Stimulated activated CD8-positive, alpha-beta memory T cell treated with anti-CD3 and anti-CD28 coated beads, Interleukin-2, amount 100 ng/mL, for 1 hour (primary cell): ENCODE measurements around the gene HMCN1.

Experiments used
- DNase-seq, 2 donors: peaks; one replicate each; pipeline ENCODE4 v3.0.0-alpha.2; 2020; ENCODE audit warnings: low read depth in 2 of 2

HMCN1 gene

DNA sequence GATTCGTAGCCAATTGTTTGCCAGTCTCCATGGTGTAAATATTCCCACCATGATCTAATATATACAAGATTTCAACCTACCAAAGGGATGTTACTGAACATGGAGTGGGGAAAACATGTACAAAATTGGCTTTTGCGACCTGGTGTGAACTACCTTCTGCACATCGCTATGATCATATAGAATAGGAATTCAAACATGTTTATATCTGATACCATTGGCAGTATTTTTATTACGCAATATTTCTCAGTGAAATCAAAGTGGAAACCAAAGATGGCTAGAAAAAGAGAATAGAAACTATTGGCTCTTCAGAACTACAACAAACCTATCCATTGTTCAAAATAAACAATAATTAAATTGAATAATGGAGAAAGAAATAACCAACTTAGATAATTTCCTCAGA, 355.7 kb downstream of the HMCN1 start:
- no peak for DNase-seq

DNA sequence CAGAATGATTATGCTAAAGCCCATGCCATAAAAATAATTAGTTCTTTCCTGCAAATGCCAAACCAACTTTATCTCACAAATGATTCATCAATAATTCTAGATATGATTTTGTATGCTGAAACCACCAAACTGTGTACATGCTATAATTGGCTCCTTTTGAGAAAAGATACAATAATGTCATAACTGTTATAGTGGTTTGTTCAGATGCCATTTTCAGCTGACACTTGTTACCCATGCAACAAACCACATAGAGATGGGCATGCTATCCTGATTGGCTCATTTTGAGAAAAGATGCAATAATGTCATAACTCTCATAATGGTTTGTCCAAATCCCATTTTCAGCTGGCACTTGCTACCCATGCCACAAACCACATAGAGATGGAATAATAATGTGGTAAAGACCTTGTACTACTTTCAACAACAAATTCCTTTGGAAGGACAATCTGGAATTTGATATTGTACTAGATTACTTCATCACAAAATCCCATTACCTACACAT, 357.1 kb downstream of the HMCN1 start:
- DNase-seq: no peak

DNA sequence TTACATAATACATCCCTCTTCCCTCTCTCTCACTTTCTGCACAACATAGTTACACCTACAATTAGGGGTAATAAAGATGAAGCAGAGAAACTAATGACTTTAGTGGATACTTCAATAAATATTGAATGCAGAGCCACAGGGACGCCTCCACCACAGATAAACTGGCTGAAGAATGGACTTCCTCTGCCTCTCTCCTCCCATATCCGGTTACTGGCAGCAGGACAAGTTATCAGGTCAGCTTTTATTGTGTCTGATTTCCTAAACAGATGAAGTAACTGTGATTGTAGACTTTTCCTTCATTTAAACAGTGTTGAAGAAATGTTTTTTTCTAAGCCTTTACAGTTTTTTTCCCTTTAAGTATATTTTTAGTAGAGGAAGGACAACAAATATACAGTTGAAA, 359.2 kb downstream of the HMCN1 start:
- DNase-seq: no peak

DNA sequence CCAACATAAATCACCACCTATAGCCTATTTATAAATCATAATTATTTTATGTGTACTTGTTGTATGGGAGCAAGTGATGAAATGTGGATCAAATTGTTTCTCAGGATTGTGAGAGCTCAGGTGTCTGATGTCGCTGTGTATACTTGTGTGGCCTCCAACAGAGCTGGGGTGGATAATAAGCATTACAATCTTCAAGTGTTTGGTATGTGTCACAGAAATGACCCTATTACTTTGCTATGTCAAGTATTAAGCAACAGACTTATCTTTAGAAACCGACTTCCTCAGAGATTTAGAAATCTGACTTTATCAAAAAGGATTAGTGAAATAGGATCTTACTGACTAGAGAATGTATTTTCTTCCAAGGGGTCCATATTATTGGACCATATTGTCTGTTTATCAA, 360.0 kb downstream of the HMCN1 start:
- DNase-seq: no peak

DNA sequence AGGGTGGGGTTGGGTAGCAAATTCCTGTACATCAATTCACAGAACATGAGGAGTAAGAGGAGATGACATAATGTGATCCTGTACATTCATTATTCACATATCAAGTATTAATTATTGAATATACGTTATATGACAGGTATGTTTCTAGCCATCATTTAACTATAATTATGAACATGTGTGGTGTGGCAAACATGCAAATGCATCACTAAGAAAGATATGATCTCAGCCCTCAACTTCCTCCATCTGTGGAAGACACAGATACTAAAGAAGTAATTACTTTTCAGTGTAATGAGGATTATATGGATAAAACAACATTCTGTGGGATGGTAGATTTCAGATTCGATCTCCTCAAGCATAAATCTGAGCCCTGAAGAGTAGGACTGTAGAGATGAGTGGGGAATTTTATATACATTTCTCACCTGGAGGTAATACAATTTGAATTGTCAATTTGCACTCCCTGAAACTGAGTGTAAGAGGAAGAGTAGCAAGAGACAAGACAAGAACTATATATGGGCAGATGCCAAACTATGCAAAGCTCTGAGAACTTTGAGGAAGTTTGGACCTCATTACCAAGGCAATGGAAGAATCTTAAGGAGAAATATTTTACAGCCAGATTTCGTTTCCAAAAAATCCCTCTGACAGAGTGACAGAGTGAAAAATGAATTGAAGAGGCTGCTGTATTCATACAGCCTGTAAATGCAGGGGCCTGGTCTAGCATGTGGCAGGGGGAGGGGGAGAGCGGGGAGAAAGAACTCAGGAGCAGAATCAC, 365.3 kb downstream of the HMCN1 start:
- no peak for DNase-seq

DNA sequence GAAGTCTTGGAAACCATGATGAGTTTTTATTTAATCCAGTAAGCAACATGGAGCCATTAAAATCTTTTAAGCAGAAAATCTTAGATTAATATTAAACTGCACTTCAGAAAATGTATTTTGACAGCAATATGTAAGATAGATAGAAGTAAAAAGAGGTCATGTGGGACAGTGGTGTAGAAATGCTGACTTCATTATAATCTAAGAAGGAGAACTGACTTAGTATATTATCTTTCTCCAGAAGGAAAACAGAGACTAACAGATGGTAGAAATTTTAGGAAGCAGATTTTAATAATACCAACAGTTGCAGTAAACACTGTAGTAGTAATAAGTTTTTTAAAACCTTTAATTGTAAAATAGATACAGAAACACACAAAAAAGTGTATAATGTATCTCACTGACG, 367.9 kb downstream of the HMCN1 start:
- no peak for DNase-seq

DNA sequence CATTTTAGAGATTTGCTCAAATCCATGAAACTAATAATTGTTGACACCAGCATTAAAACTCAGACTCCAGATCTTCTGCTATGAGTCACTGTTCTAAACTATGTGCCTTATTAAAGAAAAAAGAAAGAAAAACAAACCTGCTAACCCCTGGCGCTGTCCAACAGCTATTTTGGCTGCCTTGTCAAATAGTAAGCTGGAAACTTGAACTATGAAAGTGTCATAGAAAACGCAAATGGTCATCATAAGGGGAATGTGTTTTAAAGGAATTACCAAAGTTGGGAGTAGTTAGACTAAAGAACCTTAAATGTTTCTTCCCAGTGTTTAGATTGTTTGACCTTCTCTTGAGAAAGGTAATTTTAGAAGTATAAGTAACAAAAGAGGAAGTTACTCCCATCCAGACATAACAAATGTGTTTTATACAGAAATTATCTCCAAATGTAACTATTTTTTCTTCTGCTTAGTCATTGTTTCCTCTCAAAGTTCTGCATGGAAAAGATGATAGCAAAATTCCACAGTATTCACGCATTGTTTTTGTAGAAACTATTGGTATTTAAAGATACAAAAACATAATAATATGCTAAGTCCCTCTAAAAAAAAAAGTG, 368.5 kb downstream of the HMCN1 start:
- DNase-seq: no peak

DNA sequence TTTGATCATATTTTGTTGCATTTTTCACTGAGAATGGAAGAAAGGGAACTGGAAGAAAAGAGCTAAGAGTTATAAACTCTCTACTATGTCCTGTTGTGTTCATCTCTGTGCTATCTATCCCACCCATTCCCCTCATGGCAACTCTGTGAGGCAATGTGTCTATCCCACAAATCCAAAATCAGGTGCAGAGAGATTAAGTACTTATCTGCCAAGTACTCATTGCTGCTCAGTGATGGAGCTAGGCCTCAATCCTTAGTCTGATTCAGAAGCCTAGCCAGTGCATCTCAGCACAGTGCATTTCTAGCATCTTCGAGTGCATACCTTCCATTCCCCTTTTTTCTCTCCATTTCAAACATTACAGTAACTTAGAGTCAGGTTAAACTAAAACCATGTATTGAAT, 370.3 kb downstream of the HMCN1 start:
- no peak for DNase-seq

DNA sequence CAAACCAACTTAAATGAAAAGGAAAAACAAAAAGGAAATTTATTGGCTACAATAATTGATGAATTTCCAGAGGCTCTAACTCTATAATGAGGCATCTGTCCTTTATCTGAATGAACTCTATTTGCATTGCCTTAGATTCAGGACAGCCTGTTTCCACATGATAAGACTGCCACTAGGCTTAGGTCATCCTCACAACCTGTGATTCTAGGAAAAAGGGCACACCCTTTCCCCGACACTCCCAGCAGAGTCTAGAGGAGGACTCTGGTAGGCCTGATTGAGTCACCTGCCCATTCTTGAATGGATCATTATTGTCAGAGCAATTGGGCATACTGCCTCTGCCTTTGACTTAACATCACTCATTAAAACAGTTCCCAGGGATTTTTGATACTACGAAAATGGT, 378.1 kb downstream of the HMCN1 start:
- no peak for DNase-seq

DNA sequence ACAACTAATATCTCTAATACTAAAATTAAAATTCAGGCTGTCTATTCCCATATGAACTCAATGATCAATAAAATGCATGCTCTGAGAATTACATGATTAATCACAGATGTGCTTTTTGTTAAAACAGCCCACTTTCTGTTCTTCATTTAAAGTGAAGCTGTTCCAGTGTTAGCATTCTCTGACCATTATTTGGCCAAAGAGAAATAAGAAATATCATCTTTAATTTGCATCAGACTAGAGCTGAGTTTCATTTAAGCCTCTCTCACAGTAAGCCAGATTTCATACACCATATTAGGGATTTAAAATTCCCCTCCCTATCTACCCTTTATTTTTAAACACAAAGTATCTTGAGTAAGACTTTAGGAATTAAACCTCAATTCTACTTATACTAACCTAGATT, 379.3 kb downstream of the HMCN1 start:
- no peak for DNase-seq

DNA sequence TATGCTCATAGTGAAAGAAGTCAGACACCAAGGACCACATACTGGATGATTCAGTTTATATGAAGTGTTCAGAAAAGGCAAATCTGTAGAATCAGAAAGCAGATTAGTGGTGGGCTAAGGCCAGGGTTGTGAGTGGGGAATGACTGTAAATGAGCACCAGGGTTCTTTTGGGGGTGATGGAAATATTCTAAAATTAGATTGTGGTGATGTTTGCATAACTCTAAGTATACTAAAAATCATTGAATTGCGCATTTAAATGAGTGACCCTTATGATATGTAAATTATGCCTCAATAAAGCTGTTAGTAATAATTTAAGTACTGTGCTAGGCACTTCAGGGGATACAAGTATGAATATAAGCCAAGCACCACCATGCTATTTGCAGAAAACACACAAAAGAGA, 384.5 kb downstream of the HMCN1 start:
- no peak for DNase-seq

DNA sequence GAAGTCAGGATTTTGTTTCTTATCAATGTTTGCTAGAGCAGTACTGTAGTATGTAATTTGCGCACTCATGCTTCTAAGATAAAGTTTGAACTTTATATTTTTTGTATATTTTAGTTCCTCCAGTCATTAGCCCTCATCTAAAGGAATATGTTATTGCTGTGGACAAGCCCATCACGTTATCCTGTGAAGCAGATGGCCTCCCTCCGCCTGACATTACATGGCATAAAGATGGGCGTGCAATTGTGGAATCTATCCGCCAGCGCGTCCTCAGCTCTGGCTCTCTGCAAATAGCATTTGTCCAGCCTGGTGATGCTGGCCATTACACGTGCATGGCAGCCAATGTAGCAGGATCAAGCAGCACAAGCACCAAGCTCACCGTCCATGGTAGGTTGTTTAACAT, 388.6 kb downstream of the HMCN1 start:
- no peak for DNase-seq

DNA sequence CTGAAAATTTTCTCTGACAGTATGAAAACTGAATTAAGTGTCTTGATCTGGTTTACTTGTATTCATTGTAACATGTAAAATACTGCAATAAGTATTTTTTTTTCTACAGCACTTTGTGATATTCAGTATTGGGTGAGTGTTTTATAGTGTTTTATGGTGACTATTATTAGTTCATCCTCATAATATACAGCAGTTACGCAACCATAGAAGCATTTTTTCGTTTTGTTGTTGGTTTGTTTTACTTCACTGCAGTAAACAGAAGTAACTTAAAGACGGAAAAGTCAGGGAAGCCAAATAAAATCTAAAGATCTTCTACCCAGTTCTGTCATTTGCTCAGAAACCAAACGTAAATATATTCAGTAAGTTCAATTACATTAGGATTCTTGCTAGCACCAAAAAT, 390.8 kb downstream of the HMCN1 start:
- DNase-seq: no peak

DNA sequence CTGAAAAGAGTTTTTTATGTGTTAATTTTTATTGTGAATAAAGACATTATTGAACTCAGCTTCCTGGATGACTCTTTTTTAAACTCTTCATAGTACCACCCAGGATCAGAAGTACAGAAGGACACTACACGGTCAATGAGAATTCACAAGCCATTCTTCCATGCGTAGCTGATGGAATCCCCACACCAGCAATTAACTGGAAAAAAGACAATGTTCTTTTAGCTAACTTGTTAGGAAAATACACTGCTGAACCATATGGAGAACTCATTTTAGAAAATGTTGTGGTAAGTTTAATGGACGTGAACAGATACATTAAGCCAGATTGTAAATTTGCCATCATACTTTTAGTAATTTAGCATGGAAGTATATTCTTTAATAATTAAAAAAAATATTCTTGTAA, 391.3 kb downstream of the HMCN1 start:
- no peak for DNase-seq

DNA sequence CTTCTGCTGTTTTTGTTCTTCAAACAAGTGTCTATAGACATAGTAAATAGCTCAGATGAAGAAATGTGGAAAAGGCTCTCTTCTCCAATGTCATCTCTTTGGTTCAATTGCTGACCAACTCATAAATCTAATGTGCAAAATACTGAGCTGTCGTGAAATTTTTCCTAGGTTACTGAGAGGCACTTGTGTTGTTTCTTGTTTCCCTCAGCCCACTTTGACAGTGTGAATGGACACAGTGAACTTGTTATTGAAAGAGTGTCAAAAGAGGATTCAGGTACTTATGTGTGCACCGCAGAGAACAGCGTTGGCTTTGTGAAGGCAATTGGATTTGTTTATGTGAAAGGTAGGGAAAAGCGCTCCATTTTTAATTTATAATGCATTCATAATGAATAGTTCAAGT, 395.6 kb downstream of the HMCN1 start:
- DNase-seq: no peak

DNA sequence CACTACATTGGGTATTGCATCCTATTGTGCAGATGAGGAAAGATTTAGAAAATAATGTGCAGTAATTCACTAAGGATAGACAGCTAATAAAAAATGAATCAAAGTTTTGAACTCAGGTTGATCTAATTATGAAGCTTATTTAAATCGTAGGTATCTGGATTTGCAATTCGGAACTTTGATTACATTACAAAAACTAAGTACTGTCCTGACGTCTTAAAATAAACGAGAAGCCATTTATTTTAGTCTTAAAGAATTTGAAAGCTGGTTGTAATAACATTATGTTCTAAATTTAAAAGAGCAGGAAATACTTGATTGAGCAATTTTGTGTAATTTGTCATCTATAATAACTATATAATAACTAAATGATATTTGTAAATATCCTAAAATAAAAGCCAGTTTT, 404.9 kb downstream of the HMCN1 start:
- DNase-seq: no peak

DNA sequence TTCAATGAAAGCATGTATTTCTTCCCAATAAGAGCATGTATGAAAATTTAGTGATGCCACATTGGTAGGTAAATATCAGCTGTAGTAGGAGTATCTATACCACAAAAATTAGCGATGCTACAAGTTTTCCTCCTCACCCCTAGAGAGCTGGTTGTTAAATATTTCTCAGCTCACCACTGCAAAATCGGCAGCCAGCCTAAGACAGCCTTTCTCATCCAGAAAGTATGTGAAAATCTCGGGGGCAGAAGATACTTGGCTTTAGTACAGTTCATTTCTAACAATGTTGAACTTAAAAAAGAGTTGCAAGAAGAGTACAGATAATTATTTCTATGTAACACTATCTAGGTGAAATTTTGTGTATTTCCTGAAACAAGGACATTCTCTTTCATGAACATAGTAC, 405.5 kb downstream of the HMCN1 start:
- no peak for DNase-seq

DNA sequence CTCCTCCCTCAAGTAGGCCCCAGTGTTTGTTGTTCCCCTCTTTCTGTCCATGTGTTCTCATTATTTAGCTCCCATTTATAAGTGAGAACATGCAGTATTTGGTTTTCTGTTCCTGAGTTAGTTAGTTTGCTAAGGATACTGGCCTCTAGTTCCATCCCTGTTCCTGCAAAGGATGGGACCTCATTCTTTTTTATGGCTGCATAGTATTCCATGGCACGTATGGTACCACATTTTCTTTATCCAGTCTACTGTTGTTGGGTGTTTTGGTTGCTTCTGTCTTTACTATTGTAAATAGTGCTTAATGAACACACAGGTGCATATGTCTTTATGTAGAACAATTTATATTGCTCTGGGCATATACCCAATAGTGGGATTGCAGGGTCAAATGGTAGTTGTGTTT, 408.0 kb downstream of the HMCN1 start:
- no peak for DNase-seq

DNA sequence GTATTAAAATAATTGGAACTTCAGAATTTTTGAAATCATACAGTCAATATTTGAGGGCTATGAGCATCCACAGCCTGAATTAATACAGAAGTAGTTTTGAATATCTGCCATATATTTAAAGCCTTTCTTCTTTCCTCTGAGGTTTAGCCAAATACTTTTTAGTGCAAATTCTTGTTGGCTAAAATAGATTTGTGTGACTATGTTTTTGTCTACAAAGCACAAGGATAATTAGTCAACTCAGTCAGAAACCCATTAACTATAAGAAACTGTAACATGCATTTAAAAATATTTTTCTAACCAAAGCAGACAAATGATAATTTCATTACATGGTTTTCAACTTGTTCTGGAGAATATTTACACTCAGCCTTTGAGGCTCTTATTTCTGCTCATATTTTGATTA, 408.7 kb downstream of the HMCN1 start:
- DNase-seq: no peak

DNA sequence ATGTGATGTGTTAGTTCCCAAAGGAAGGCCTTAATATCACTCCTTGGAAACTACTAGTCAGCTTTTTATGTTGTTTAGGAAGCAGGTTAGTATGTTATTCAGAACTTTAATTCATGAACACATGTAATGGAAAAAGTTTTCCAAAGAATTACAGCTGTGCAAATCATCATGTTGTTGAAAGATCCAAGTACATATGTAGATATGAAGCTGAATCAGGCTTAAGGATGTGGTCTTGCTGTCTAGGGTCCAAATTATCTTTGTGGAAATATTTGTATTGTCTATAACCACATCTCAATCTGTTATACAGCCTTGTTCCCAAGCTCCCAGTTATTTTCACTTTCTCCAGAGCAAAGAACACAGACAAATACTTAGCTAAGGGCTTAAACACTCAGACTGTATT, 409.3 kb downstream of the HMCN1 start:
- no peak for DNase-seq

DNA sequence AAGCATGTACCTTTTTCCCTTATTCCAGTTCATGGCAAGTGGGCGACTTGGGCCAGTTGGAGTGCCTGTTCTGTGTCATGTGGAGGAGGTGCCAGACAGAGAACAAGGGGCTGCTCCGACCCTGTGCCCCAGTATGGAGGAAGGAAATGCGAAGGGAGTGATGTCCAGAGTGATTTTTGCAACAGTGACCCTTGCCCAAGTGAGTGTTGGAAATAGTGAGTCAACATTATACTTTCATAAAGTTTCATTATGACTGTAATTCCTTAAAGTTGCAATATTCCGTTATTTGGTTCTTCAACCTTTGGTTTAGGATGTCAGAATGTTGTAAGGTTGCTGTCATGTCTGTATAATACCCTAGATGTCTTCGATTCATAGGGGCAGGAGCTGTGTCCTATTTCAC, 410.3 kb downstream of the HMCN1 start:
- DNase-seq: no peak

DNA sequence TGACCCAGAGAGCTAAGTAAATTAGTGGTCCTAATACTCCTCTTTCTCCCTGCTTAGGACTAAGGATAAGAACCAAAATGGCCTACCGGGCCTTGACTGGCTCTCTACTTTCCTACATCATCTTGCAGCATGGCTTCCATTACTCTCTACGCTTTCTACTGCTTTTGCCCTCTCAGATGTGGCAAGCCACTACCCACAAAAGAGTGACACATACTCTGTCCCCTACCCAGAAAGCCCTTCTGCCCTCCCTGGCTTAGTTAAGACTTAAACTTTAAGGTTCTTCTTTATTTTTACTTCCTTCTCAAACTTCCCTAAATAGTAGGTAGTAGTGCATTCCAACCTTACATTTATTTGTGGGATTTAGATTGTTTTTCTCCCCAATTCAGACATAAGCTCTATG, 412.8 kb downstream of the HMCN1 start:
- no peak for DNase-seq

DNA sequence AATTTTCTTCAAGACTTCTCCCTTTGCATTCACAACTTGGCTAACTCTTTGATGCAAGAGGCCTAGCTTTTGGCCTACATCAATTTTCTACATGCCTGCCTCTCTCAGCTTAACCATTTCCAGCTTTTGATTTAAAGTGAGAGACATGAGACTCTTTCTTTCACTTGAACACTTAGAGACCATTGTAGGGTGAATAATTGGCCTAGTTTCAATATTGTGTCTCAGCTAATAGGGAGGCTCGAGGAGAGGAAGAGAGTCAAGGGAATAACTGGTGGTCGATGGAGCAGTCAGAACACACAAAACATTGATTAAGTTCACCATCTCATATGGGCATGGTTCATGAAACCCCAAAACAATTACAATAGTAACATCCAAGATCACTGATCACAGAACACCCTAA, 415.4 kb downstream of the HMCN1 start:
- no peak for DNase-seq

DNA sequence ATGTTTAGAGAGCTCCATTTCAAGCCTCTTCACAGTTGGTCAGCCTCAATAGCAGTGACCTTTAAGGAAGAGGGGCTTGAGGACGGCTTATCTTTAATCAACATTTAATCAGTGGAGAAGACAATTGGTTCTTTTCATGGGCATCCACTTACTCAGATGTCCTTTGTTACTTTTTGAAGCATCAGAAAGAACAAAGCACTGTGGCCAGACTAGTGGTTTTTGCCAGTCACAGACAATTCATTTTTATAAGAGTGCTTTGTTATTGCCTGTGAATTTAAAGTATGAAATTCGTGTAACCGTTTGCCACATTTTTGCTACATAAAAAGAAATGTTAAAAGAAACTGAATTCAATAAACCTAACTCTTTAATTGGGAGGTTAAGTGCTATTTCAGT, 418.0 kb downstream of the HMCN1 start:
- no peak for DNase-seq
